ENCODE measurements around the gene CPZ.

The CPZ gene

DNA sequence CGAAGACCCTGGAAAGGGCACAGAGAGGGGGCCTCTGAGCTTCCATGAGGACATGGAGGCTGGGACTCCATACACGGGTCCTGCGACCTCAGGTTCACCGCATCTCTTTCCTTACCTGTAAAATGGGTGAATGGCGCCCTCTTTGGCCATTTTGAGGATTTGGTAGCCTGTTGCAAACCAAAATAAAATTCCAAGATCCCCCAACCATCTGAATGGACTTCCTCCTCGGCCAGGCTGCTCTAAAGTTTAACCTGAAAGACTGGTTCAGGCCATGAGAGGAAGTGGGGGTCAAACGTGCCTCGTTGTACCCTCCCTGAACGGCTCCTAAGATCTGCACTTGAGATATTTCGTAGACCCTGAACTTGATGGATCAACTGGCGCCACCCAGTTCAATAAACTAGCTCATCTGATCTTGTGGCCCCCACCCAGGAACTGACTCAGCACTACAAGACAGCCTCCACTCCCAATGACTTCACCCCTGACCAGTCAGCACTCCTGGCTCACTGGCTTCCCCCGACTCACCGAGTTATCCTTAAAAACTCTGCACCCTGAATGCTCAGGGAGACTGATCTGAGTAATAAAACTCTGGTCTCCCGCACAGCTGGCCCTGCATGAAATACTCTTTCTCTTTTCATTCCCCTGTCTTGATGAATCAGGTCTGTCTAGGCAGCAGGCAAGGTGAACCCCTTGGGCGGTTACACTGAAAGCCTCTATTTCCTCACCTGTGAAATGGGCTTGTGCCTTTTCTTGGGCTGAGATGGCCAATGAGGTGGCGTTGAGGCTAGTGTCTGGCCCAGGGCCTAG lies 45.3 kb upstream of the CPZ start:
- ChIA-PET CTCF (no interaction called here), POLR2A (no interaction called here)
- no peak for DNase-seq
- Histone ChIP-seq H3K27ac (ENCODE audit: insufficient read depth in 1 of 2, low read depth in 1 of 2, low read length in 2 of 2, poor library complexity in 1 of 2, severe bottlenecking in 2 of 2) (no peak overlapping the region), H3K9me3 (ENCODE audit: control extremely low read depth in 1 of 5, control insufficient read depth in 4 of 5, insufficient read depth in 2 of 5, low read depth in 1 of 5, low read length in 4 of 5) (peaks cover 0 to 1% (median 0%) of the 10 kb centered on the region in 5 experiments), H3K4me1 (ENCODE audit: control extremely low read depth in 1 of 4, control insufficient read depth in 4 of 4, insufficient read depth in 4 of 4, low read length in 3 of 4) (no peaks in the 10 kb centered on the region), H3K4me3 (ENCODE audit: control insufficient read depth in 1 of 7, extremely low read depth in 1 of 7, insufficient read depth in 4 of 7, low read depth in 2 of 7, low read length in 6 of 7) (no peak overlapping the region), H3K27me3 (replicated peaks in 2 of 5; ENCODE audit: control insufficient read depth in 4 of 5, insufficient read depth in 5 of 5, low read length in 4 of 5) (peaks cover 0 to 30% (median 0%) of the 10 kb centered on the region in 5 experiments), H3K36me3 (ENCODE audit: control insufficient read depth in 4 of 4, insufficient read depth in 4 of 4, low read length in 3 of 4) (no peaks in the 10 kb centered on the region)
- WGBS (ENCODE audit: insufficient coverage): 66% methylated on average over 14 of the region's 16 CpGs

DNA sequence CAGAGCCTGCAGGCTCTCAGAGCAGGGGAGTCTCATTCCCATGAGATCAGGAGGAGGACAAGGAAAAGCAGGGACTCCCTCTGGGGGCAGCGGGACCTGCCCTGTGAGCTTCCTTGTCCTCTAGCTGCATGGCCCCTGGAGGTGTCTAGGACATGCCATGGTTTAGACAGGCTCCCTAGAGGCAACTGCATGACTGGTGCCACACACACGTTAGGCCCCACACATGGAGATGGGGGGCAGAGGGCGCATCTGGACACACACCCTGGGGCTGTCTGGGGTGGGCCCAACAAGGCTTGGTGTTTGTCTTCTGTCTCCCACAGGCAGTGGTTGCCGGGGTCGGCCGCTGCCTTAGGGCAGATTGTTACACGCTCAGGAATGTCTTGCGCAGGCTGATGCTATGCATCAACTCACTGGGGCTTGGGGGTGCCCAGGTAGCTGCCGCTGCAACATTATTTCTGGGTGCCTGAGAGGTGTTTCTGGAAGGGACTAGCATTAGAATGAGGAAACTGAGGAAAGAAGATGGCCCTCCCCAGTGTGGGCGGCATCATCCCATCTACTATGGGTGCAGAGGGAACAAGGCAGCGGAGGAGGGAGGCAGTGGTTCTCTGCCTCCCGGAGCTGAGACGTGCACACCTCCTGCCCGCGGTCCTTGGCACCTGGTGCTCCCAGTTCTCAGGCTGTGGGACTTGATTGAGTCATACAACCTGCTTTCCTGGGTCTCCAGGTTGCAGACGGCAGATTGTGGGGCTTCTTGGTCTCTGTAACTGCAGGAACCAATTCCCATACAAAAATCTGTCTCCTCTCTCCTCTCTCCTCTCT lies 44.4 kb upstream of the CPZ start:
- DNase-seq: no peak
- ChIA-PET CTCF (interaction anchor here (0.6 kb wide), 1 partner anchor 30 kb away, joined by 3 read pairs; no protein-coding TSS in a partner anchor), POLR2A (no interaction called here)
- Histone ChIP-seq H3K4me1 (ENCODE audit: control extremely low read depth in 1 of 4, control insufficient read depth in 4 of 4, insufficient read depth in 4 of 4, low read length in 3 of 4) (no peaks in the 10 kb centered on the region), H3K36me3 (ENCODE audit: control insufficient read depth in 4 of 4, insufficient read depth in 4 of 4, low read length in 3 of 4) (no peaks in the 10 kb centered on the region), H3K27me3 (replicated peaks in 2 of 5; ENCODE audit: control insufficient read depth in 4 of 5, insufficient read depth in 5 of 5, low read length in 4 of 5) (peaks cover 0 to 30% (median 0%) of the 10 kb centered on the region in 5 experiments), H3K4me3 (ENCODE audit: control insufficient read depth in 1 of 7, extremely low read depth in 1 of 7, insufficient read depth in 4 of 7, low read depth in 2 of 7, low read length in 6 of 7) (no peak overlapping the region), H3K9me3 (ENCODE audit: control extremely low read depth in 1 of 5, control insufficient read depth in 4 of 5, insufficient read depth in 2 of 5, low read depth in 1 of 5, low read length in 4 of 5) (peaks cover 0 to 1% (median 0%) of the 10 kb centered on the region in 5 experiments), H3K27ac (ENCODE audit: insufficient read depth in 1 of 2, low read depth in 1 of 2, low read length in 2 of 2, poor library complexity in 1 of 2, severe bottlenecking in 2 of 2) (no peak overlapping the region)
- WGBS (ENCODE audit: insufficient coverage): 86% methylated on average over 13 of the region's 16 CpGs

DNA sequence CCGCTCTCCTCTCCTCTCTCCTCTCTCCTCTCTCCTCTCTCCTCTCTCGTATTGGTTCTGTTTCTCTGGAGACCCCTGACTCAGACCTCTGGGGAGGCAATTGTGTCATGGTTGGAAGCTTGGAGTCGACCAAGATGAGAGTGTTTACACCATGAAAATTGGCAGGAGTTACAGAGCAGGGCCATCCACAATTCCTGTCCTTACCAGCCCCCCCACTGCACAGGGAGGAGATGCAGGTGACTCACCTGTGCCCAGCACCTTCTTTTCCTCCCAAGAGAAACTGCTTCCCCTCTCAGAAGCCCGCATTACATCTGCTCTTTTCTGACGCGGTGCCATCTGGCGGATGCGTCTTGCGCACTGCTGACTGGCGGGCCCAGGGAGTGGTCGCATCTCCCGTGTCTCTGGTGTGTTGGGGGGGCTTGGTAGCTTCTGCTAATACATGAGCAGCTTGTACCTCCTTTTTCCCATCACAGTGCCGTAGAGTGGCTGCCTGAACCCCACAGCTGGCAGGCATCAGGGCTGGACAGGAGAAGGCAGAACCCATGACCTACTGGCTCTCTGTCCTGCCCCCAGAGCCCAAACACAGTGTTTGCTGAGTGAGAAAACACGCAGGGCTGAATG lies 43.7 kb upstream of the CPZ start:
- POLR2A ChIA-PET: no interaction called here

DNA sequence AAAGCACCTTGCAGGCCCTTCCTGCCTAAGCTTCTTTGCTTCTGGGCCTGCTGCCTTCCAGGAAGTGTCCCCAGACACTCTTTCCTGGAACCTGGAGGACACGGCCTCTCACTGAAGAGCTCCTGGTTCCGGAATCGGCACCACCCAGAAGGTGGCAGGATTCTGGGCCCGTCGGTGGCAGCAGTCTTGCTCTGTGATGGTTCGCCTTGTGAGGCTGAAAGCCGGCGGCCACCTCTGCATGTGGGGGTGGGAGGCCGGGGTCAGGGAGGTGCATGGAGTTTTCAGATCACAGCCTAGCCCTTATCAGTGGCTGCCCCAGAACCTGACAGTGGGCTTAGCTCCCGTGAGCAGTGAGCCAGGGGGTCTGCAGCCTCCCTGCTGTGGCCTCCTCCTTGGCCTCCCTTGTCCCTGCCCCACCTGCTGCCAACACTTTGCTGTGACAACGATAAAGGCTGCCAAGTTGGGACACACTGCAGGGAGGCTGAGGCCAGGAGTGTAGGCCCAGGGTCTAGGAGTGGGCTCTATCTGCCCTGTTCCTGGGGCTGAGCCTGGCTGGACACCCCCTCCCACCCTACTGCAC lies 43.1 kb upstream of the CPZ start:
- H3K4me1 ChIP-seq (ENCODE audit: control extremely low read depth in 1 of 4, control insufficient read depth in 4 of 4, insufficient read depth in 4 of 4, low read length in 3 of 4): no peaks in the 10 kb centered on the region
- ChIA-PET POLR2A (no interaction called here), CTCF (no interaction called here)
- H3K27me3 ChIP-seq (replicated peaks in 2 of 5; ENCODE audit: control insufficient read depth in 4 of 5, insufficient read depth in 5 of 5, low read length in 4 of 5): peaks cover 0 to 25% (median under 1%) of the 10 kb centered on the region in 5 experiments
- H3K4me3 ChIP-seq (ENCODE audit: control insufficient read depth in 1 of 7, extremely low read depth in 1 of 7, insufficient read depth in 4 of 7, low read depth in 2 of 7, low read length in 6 of 7): no peak overlapping the region
- no peak overlapping the region for H3K27ac ChIP-seq (ENCODE audit: insufficient read depth in 1 of 2, low read depth in 1 of 2, low read length in 2 of 2, poor library complexity in 1 of 2, severe bottlenecking in 2 of 2)
- WGBS (ENCODE audit: insufficient coverage): 85% methylated on average over 10 of the region's 11 CpGs
- no peaks in the 10 kb centered on the region for H3K36me3 ChIP-seq (ENCODE audit: control insufficient read depth in 4 of 4, insufficient read depth in 4 of 4, low read length in 3 of 4)
- DNase-seq: no peak
- peaks cover 0 to 1% (median 0%) of the 10 kb centered on the region in 5 experiments for H3K9me3 ChIP-seq (ENCODE audit: control extremely low read depth in 1 of 5, control insufficient read depth in 4 of 5, insufficient read depth in 2 of 5, low read depth in 1 of 5, low read length in 4 of 5)

More for the DNA sequence above, 43.7 kb upstream of the CPZ start:
- peaks cover 0 to 1% (median 0%) of the 10 kb centered on the region in 5 experiments for H3K9me3 ChIP-seq (ENCODE audit: control extremely low read depth in 1 of 5, control insufficient read depth in 4 of 5, insufficient read depth in 2 of 5, low read depth in 1 of 5, low read length in 4 of 5)
- CTCF ChIA-PET: interaction anchor here (0.6 kb wide), 1 partner anchor 31 kb away, joined by 3 read pairs; no protein-coding TSS in a partner anchor
- H3K4me3 ChIP-seq (ENCODE audit: control insufficient read depth in 1 of 7, extremely low read depth in 1 of 7, insufficient read depth in 4 of 7, low read depth in 2 of 7, low read length in 6 of 7): no peak overlapping the region
- no peak overlapping the region for H3K27ac ChIP-seq (ENCODE audit: insufficient read depth in 1 of 2, low read depth in 1 of 2, low read length in 2 of 2, poor library complexity in 1 of 2, severe bottlenecking in 2 of 2)
- peaks cover 0 to 30% (median 0%) of the 10 kb centered on the region in 5 experiments for H3K27me3 ChIP-seq (replicated peaks in 2 of 5; ENCODE audit: control insufficient read depth in 4 of 5, insufficient read depth in 5 of 5, low read length in 4 of 5)
- WGBS (ENCODE audit: insufficient coverage): 93% methylated on average over 10 of the region's 14 CpGs
- no peaks in the 10 kb centered on the region for H3K36me3 ChIP-seq (ENCODE audit: control insufficient read depth in 4 of 4, insufficient read depth in 4 of 4, low read length in 3 of 4)
- H3K4me1 ChIP-seq (ENCODE audit: control extremely low read depth in 1 of 4, control insufficient read depth in 4 of 4, insufficient read depth in 4 of 4, low read length in 3 of 4): no peaks in the 10 kb centered on the region
- no peak for DNase-seq

DNA sequence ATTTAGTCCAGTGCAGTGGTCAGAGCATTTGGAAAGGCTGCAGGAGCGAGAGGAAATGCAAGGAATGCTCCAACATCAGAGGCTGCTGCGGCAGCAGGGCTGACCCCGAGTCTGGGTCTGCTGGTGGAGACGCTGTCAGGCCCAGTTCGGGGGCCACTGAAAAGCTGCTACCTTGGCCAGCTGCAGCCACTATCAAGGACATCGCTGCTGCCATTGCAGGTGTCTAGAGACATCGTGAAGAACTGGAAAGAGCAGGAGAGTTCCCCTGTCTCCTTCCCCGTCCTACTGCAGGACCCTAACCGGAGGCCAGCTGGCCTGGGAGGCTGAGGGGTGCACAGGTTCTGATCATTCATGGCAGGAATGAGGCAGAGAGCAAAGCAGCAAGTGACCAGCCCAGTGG lies 41.9 kb upstream of the CPZ start:
- ChIA-PET POLR2A (no interaction called here), CTCF (no interaction called here)
- Histone ChIP-seq H3K4me3 (ENCODE audit: control insufficient read depth in 1 of 7, extremely low read depth in 1 of 7, insufficient read depth in 4 of 7, low read depth in 2 of 7, low read length in 6 of 7) (no peak overlapping the region), H3K9me3 (ENCODE audit: control extremely low read depth in 1 of 5, control insufficient read depth in 4 of 5, insufficient read depth in 2 of 5, low read depth in 1 of 5, low read length in 4 of 5) (peaks cover 0 to 1% (median 0%) of the 10 kb centered on the region in 5 experiments), H3K27me3 (replicated peaks in 2 of 5; ENCODE audit: control insufficient read depth in 4 of 5, insufficient read depth in 5 of 5, low read length in 4 of 5) (peaks cover 0 to 14% (median 3%) of the 10 kb centered on the region in 5 experiments), H3K27ac (ENCODE audit: insufficient read depth in 1 of 2, low read depth in 1 of 2, low read length in 2 of 2, poor library complexity in 1 of 2, severe bottlenecking in 2 of 2) (no peak overlapping the region), H3K4me1 (ENCODE audit: control extremely low read depth in 1 of 4, control insufficient read depth in 4 of 4, insufficient read depth in 4 of 4, low read length in 3 of 4) (no peaks in the 10 kb centered on the region), H3K36me3 (ENCODE audit: control insufficient read depth in 4 of 4, insufficient read depth in 4 of 4, low read length in 3 of 4) (no peaks in the 10 kb centered on the region)
- DNase-seq: no peak
- WGBS (ENCODE audit: insufficient coverage): 93% methylated on average over 9 of the region's 9 CpGs

DNA sequence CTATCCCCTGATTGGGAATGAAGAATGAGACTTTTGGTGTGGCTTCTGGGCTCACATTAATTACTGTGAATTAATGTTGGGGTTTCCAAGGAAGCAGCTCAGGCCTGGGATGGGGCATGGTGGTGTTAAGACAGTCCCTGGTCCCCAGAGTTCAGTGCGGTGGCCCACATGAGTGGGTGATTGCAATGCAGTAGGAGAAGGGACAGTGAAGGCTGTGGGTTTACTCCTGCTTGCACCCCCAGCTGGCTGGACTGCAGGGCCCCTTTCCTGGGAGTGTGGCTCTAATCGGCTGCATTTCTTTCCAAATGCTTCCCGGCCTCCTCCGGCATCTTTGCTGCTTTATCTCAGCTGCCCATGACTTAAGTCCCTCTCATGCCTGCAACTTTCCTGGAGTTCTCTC lies 40.5 kb upstream of the CPZ start:
- POLR2A ChIA-PET: no interaction called here
- peaks cover 0 to 1% (median 0%) of the 10 kb centered on the region in 5 experiments for H3K9me3 ChIP-seq (ENCODE audit: control extremely low read depth in 1 of 5, control insufficient read depth in 4 of 5, insufficient read depth in 2 of 5, low read depth in 1 of 5, low read length in 4 of 5)
- no peak for DNase-seq
- H3K36me3 ChIP-seq (ENCODE audit: control insufficient read depth in 4 of 4, insufficient read depth in 4 of 4, low read length in 3 of 4): no peaks in the 10 kb centered on the region
- WGBS (ENCODE audit: insufficient coverage): 88% methylated on average over 4 of the region's 4 CpGs
- H3K27ac ChIP-seq (ENCODE audit: insufficient read depth in 1 of 2, low read depth in 1 of 2, low read length in 2 of 2, poor library complexity in 1 of 2, severe bottlenecking in 2 of 2): no peak overlapping the region
- no peaks in the 10 kb centered on the region for H3K4me1 ChIP-seq (ENCODE audit: control extremely low read depth in 1 of 4, control insufficient read depth in 4 of 4, insufficient read depth in 4 of 4, low read length in 3 of 4)
- no peak overlapping the region for H3K4me3 ChIP-seq (ENCODE audit: control insufficient read depth in 1 of 7, extremely low read depth in 1 of 7, insufficient read depth in 4 of 7, low read depth in 2 of 7, low read length in 6 of 7)
- H3K27me3 ChIP-seq (replicated peaks in 2 of 5; ENCODE audit: control insufficient read depth in 4 of 5, insufficient read depth in 5 of 5, low read length in 4 of 5): peaks cover 0 to 5% (median 0%) of the 10 kb centered on the region in 5 experiments
- CTCF ChIA-PET: no interaction called here
